Measurements from ENCODE around the gene TEX14. TPM values are rescaled to one million over a fixed set of nuclear protein-coding genes. Genes with fewer than 3 reads are reported as not detected.

Gene TEX14
- total RNA-seq, 4 donors from 2014 or later, result 0.13 to 0.19 TPM; not detected in 2

- Histone ChIP-seq H3K27ac (no peak overlapping the region), H3K27me3 (no peaks in the 10 kb centered on the region), H3K9me3 (no peaks in the 10 kb centered on the region), H3K4me3 (no peak overlapping the region), H3K36me3 (no peaks in the 10 kb centered on the region), H3K4me1 (no peaks in the 10 kb centered on the region)
- 54 to 58% methylated on average over 2 of the region's 2 CpGs for WGBS, 2 donors
- intact Hi-C loops (cut with DNase I), result no loop called here
- DNase-seq, result no peak
- TF ChIP-seq POLR2A (IDR thresholded peaks at IDR 0.05) (no peak), CTCF (IDR thresholded peaks at IDR 0.05) (no peak)
Measured at GRCh38 chr17:58618336-58618735, 73.5 kb downstream of the TEX14 start.

- no peaks in the 10 kb centered on the region for H3K9me3 ChIP-seq
- 70 to 83% methylated on average over 3 of the region's 3 CpGs for WGBS, 2 donors
- TF ChIP-seq POLR2A (IDR thresholded peaks at IDR 0.05), result no peak
- TF ChIP-seq CTCF (IDR thresholded peaks at IDR 0.05), result no peak
- no peak for DNase-seq
- intact Hi-C loops (cut with DNase I), result no loop called here
- no peaks in the 10 kb centered on the region for H3K4me1 ChIP-seq
- no peak overlapping the region for H3K27ac ChIP-seq
- H3K36me3 ChIP-seq, result no peaks in the 10 kb centered on the region
- H3K27me3 ChIP-seq, result no peaks in the 10 kb centered on the region
- no peak overlapping the region for H3K4me3 ChIP-seq
Measured at GRCh38 chr17:58617563-58617962, 74.3 kb downstream of the TEX14 start.

DNA sequence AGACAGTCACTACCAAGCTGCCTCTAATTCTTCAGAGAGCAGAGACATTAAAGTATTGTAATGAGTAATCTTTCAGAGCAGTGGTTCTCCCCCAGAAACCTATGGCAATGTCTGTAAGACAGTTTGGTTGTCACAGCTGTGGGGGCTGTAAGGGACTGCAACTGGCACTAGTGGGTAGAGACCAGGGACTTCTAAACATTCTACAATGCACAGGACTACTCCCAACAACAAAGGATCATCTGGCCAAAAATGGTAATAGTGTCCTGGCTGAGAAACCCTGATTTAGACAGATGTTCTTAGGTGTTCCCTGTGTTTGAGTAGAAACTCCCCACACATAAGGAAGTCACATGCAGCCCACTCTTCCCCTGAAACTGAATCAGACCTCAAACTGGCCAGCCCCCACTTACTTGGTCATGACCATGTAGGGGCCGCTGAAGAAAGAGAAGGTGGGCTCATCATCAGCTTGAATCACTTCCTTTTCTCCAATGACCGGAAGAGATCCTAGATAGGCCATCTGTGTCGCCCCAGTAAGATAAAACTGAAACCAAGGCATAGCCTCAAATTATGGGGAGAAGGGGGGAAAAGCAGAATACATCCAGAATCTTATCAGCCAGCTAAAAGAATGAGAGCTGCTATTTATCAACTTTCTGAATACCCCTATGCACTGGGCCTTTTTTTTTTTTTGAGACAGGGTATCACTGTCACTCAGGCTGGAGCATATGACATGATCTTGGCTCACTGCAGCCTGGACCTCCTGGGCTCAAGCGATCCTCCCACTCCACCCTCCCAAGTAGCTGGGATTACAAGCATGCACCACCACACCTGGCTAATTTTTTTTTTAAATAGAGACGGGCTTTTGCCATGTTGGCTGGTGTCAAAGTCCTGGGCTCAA, 75.8 kb downstream of the TEX14 start:
- no peaks in the 10 kb centered on the region for H3K4me1 ChIP-seq
- WGBS, 2 donors, result 68 to 85% methylated on average over 5 of the region's 5 CpGs

DNA sequence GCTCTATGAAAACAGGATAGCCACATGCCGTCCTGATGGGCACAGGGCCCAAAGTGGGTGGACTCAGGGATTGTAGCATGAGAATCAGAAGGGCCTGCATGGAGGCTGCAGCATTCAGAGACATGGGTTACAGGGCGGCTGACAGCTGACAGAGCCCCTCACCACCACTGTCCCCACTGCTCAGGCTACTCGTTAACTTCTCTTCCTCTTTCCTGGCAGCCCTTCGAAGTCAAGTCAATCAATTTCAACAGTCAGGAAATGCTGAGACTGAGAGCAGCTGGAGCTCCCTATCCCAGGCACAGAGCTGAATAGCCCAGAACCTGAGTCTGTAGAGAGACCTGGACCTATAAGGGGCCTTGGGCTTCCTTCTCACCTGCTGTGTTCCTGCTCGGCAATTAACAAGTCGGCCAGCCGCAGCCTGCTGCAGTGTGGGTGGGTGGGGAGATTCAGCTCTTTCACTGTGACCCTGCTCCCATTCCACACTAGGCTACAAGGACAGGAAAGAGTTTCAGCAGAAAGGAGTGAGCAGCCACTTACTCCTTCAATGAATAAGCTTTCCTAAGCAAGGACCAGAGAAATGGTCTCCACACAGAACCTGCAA, 76.9 kb downstream of the TEX14 start:
- H3K4me1 ChIP-seq, result no peaks in the 10 kb centered on the region
- H3K27ac ChIP-seq, result no peak overlapping the region
- intact Hi-C loops (cut with DNase I), result no loop called here
- WGBS, 2 donors, result 44 to 49% methylated on average over 2 to 4 of the region's 7 CpGs
- no peak for TF ChIP-seq CTCF (IDR thresholded peaks at IDR 0.05)
- TF ChIP-seq POLR2A (IDR thresholded peaks at IDR 0.05), result no peak
- no peak for DNase-seq
- H3K9me3 ChIP-seq, result no peaks in the 10 kb centered on the region
- H3K36me3 ChIP-seq, result no peaks in the 10 kb centered on the region
- no peak overlapping the region for H3K4me3 ChIP-seq
- H3K27me3 ChIP-seq, result no peaks in the 10 kb centered on the region

More for the DNA sequence above, 75.8 kb downstream of the TEX14 start:
- TF ChIP-seq CTCF (IDR thresholded peaks at IDR 0.05), result no peak
- TF ChIP-seq POLR2A (IDR thresholded peaks at IDR 0.05), result no peak
- no peak for DNase-seq
- no peaks in the 10 kb centered on the region for H3K9me3 ChIP-seq
- H3K27me3 ChIP-seq, result no peaks in the 10 kb centered on the region
- no peak overlapping the region for H3K4me3 ChIP-seq
- no peak overlapping the region for H3K27ac ChIP-seq
- intact Hi-C loops (cut with DNase I), result no loop called here
- H3K36me3 ChIP-seq, result no peaks in the 10 kb centered on the region

- no peak for TF ChIP-seq CTCF (IDR thresholded peaks at IDR 0.05)
- TF ChIP-seq POLR2A (IDR thresholded peaks at IDR 0.05), result no peak
- H3K4me1 ChIP-seq, result no peaks in the 10 kb centered on the region
- H3K4me3 ChIP-seq, result no peak overlapping the region
- H3K36me3 ChIP-seq, result no peaks in the 10 kb centered on the region
- DNase-seq, result no peak
- H3K9me3 ChIP-seq, result no peaks in the 10 kb centered on the region
- 69 to 83% methylated on average over 4 of the region's 4 CpGs for WGBS, 2 donors
- no peaks in the 10 kb centered on the region for H3K27me3 ChIP-seq
- intact Hi-C loops (cut with DNase I), result no loop called here
- no peak overlapping the region for H3K27ac ChIP-seq
Measured at GRCh38 chr17:58611331-58611730, 80.5 kb downstream of the TEX14 start.
